GM12891 (cell line): Measurements from ENCODE around the gene GALP.

ENCODE experiments used
- POLR2A ChIP-seq: IDR thresholded peaks from 2 replicates; pipeline ENCODE4 v1.6.1; 2011; ENCODE audit warnings: low read depth, low read length, control low read depth
- POLR2AphosphoS5 ChIP-seq: IDR thresholded peaks from 2 replicates; pipeline ENCODE4 v1.6.1; 2011; ENCODE audit warnings: low read depth, low read length, control low read depth
- SPI1 ChIP-seq: IDR thresholded peaks from 2 replicates; pipeline ENCODE4 v1.6.1; 2011; ENCODE audit warnings: low read depth, low read length, control low read depth
- TAF1 ChIP-seq: IDR thresholded peaks from 2 replicates; pipeline ENCODE4 v1.6.1; 2011; ENCODE audit warnings: low read depth, low read length, control low read depth

DNA sequence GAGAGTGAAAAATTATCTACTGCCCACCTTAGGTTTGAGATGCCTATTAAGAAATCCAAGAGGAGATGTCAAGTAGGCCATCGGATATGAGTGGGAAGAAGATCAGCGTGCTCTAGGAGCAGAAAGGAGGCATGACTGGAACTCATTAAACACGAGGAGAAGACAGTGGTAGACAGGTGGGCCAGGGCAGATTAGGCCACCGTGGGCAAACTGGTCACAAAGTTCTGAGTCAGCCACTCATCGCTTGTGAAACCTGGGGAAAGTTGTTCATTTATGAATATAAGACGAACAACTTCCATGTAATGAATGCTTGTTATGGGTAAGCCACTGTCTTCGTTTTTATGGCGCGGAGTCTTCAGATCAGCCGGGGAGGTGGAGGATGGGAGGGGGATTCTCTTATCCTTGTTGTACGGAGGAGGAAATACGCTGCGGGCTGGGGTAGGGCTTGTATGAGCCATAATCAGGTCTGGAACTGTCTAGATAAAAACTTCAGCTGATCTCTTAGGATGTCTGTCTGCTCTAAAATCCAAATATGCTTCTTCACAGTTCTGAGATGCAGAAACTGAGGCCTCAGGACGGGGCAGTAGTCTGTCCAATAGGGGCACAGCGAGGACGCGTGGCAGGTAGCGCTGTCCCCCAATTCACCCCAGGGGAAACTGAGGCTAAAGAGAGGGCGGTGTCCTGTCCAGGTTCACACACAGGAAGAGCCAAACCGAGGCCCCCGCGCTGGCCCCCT lies 35.8 kb upstream of the GALP start:
- TF ChIP-seq TAF1 = no peak
- TF ChIP-seq SPI1 = no peak
- TF ChIP-seq POLR2A = no peak
- no peak for TF ChIP-seq POLR2AphosphoS5
